SK-N-SH (cell line): ENCODE results near the gene RALA.

ENCODE experiments used
- EP300 ChIP-seq, 2 experiments: IDR thresholded peaks; 2 replicates each; pipeline versions ENCODE4 v1.4.0 to v1.6.1; 2012; ENCODE audit warnings: borderline replicate concordance in 1 of 2, low read depth in 1 of 2, low read length in 1 of 2
- EZH2phosphoT487 ChIP-seq: fragments of 200-600 bp; sonication (generic); IDR thresholded peaks from 2 replicates; pipeline ENCODE4 v1.6.1; 2017; ENCODE audit warnings: low read depth, mixed run types, mild to moderate bottlenecking, antibody characterized with exemption, moderate library complexity, borderline replicate concordance
- JUND ChIP-seq: IDR thresholded peaks from 2 replicates; pipeline ENCODE4 v1.4.0; 2012
- PBX3 ChIP-seq: IDR thresholded peaks from 2 replicates; pipeline ENCODE4; 2012
- SIN3A ChIP-seq: IDR thresholded peaks from 2 replicates; pipeline ENCODE4 v1.6.1; 2012; ENCODE audit warnings: low read depth, mild to moderate bottlenecking, low read length, moderate library complexity, borderline replicate concordance
- TAF1 ChIP-seq: IDR thresholded peaks from 2 replicates; pipeline ENCODE4 v1.6.1; 2012; ENCODE audit warnings: low read depth, mild to moderate bottlenecking, low read length, moderate library complexity, borderline replicate concordance
- USF1 ChIP-seq: IDR thresholded peaks from 2 replicates; pipeline ENCODE4 v1.4.0; 2012; ENCODE audit warnings: low read depth, borderline replicate concordance
- YY1 ChIP-seq: IDR thresholded peaks from 2 replicates; pipeline ENCODE4 v1.4.0; 2012; ENCODE audit warnings: low read depth, mild to moderate bottlenecking
- TF ChIP-seq, protein P1 (sequence below): fragments of 200-600 bp; sonication (generic); IDR thresholded peaks from 2 replicates; pipeline ENCODE4 v1.6.1; 2017; ENCODE audit warnings: antibody characterized with exemption, mild to moderate bottlenecking, moderate library complexity
- TF ChIP-seq, protein P2 (sequence below): fragments of 150-350 bp; IDR thresholded peaks from 2 replicates; pipeline ENCODE4 v1.6.1; 2016; ENCODE audit warnings: mild to moderate bottlenecking, low read depth, low read length

DNA sequence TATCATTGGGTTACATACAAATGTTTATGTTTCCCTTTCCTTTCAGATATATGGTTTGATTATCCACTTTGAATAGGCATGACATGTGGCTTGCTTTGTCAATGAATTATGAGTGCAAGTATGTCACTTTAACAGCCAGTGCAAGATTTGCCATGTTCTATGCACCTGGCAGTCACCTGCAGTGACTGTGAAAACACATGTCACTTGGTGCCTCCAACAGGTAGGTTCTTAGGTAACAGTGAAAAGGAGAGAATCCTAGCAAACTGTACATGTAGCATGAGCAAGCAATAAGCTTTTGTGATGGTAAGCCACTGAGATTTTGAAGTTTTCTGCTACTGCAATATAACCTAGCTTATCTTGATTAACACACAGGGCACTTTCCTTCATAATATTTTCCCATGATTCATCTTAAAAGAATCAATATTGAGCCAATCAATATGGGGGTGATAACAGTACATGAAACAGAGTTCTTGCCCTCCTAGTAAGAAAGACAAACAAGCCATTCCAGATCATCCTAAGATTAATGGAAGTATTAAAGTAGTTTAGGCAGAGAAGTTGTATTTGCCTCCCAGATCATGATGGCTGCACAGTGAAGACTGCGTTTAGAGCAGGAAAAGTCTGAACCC lies 7.9 kb upstream of the RALA start:
- TF ChIP-seq, protein P1, sequence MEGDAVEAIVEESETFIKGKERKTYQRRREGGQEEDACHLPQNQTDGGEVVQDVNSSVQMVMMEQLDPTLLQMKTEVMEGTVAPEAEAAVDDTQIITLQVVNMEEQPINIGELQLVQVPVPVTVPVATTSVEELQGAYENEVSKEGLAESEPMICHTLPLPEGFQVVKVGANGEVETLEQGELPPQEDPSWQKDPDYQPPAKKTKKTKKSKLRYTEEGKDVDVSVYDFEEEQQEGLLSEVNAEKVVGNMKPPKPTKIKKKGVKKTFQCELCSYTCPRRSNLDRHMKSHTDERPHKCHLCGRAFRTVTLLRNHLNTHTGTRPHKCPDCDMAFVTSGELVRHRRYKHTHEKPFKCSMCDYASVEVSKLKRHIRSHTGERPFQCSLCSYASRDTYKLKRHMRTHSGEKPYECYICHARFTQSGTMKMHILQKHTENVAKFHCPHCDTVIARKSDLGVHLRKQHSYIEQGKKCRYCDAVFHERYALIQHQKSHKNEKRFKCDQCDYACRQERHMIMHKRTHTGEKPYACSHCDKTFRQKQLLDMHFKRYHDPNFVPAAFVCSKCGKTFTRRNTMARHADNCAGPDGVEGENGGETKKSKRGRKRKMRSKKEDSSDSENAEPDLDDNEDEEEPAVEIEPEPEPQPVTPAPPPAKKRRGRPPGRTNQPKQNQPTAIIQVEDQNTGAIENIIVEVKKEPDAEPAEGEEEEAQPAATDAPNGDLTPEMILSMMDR, result no peak
- TF ChIP-seq SIN3A, result no peak
- TF ChIP-seq USF1, result no peak
- TF ChIP-seq EZH2phosphoT487, result no peak
- TF ChIP-seq, protein P2, sequence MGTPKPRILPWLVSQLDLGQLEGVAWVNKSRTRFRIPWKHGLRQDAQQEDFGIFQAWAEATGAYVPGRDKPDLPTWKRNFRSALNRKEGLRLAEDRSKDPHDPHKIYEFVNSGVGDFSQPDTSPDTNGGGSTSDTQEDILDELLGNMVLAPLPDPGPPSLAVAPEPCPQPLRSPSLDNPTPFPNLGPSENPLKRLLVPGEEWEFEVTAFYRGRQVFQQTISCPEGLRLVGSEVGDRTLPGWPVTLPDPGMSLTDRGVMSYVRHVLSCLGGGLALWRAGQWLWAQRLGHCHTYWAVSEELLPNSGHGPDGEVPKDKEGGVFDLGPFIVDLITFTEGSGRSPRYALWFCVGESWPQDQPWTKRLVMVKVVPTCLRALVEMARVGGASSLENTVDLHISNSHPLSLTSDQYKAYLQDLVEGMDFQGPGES, result no peak
- TF ChIP-seq JUND, result no peak
- TF ChIP-seq PBX3, result no peak
- TF ChIP-seq YY1, result no peak
- TF ChIP-seq EP300 (IDR thresholded peaks at IDR 0.05; ENCODE audit: borderline replicate concordance in 1 of 2, low read depth in 1 of 2, low read length in 1 of 2), result no peak
- no peak for TF ChIP-seq TAF1
